Esophagus squamous epithelium (tissue), 5 donors: ENCODE data around the gene NPIPA3. TPM values are rescaled to one million over a fixed set of nuclear protein-coding genes. Genes with fewer than 3 reads are reported as not detected.
A peak's percentile ranks its signal among the peaks of the same experiment; 100 is the strongest.
"Not testable (repeated sequence)": the region's sequence is repeated elsewhere in the genome, so short reads cannot be mapped to it uniquely, and the experiment has no call there.

ENCODE experiments used
- DNase-seq: peaks from one replicate; lab custom pipeline; 2025; lab: John Stamatoyannopoulos, UW
- H3K27ac ChIP-seq, 4 donors: fragments of 200-600 bp; sonication (generic); one replicate each; pipeline ENCODE4 v1.5.1; 2016 to 2019; ENCODE audit warnings: mild to moderate bottlenecking in 1 of 4
- H3K27me3 ChIP-seq, 4 donors: fragments of 200-600 bp; sonication (generic); 1 replicate in 3 of 4; 2 replicates in 1 of 4; pipeline versions ENCODE4 v1.5.1 to v1.6.0; 2017 to 2021; ENCODE audit warnings: antibody characterized with exemption in 1 of 4
- H3K36me3 ChIP-seq, 3 donors: fragments of 200-600 bp; sonication (generic); one replicate each; pipeline ENCODE4 v1.5.1; 2016 to 2019
- H3K4me1 ChIP-seq, 3 donors: fragments of 200-600 bp; sonication (generic); one replicate each; pipeline ENCODE4 v1.5.1; 2017 to 2019
- H3K4me3 ChIP-seq, 4 donors: fragments of 200-600 bp; sonication (generic); 1 replicate in 3 of 4; 2 replicates in 1 of 4; pipeline ENCODE4 v1.5.1; 2016 to 2019; ENCODE audit warnings: mild to moderate bottlenecking in 2 of 4, moderate library complexity in 1 of 4
- H3K9me3 ChIP-seq, 3 donors: fragments of 200-600 bp; sonication (generic); one replicate each; pipeline ENCODE4 v1.5.1; 2016 to 2019
- POLR2A ChIP-seq, 4 donors: fragments of 450-650 bp; IDR thresholded peaks; one replicate each; pipeline ENCODE4 v1.6.1; 2017; ENCODE audit warnings: antibody characterized with exemption in 4 of 4, mild to moderate bottlenecking in 4 of 4, moderate library complexity in 3 of 4
- WGBS, 2 donors: methylation state at CpG; one replicate each; pipeline ENCODE4 v1.1.5; 2018; 5-methylcytosine and 5-hydroxymethylcytosine counted together
- intact Hi-C: fragments of 100-400 bp; cut with DNase I; formaldehyde crosslinking; loops from one replicate; pipeline ENCODE4 v1.15.0; 2022
- total RNA-seq, 4 donors: library from RNA; depleted of rRNA; stranded (reverse); fragments of >200 nt; gene quantifications; one replicate each; pipeline ENCODE4 v1.1.0, GENCODE V29; 2016
- TF ChIP-seq, protein P1 (sequence below), 6 experiments: fragments of 450-650 bp in 4 of 6; fragments of 200-600 bp in 2 of 6; sonication (generic) in 2 of 6; IDR thresholded peaks; one replicate each; pipeline ENCODE4 v1.5.1; 2016 to 2019; ENCODE audit warnings: antibody characterized with exemption in 6 of 6, mild to moderate bottlenecking in 4 of 6, moderate library complexity in 4 of 6
- donor health status: DM: yes; HTN: yes; CAD: no.

The NPIPA3 gene
- 1 to 10 TPM in 1 of 4 donors, under 1 TPM in 1, not detected in 2; 0.79 to 2.1 TPM for total RNA-seq

DNA sequence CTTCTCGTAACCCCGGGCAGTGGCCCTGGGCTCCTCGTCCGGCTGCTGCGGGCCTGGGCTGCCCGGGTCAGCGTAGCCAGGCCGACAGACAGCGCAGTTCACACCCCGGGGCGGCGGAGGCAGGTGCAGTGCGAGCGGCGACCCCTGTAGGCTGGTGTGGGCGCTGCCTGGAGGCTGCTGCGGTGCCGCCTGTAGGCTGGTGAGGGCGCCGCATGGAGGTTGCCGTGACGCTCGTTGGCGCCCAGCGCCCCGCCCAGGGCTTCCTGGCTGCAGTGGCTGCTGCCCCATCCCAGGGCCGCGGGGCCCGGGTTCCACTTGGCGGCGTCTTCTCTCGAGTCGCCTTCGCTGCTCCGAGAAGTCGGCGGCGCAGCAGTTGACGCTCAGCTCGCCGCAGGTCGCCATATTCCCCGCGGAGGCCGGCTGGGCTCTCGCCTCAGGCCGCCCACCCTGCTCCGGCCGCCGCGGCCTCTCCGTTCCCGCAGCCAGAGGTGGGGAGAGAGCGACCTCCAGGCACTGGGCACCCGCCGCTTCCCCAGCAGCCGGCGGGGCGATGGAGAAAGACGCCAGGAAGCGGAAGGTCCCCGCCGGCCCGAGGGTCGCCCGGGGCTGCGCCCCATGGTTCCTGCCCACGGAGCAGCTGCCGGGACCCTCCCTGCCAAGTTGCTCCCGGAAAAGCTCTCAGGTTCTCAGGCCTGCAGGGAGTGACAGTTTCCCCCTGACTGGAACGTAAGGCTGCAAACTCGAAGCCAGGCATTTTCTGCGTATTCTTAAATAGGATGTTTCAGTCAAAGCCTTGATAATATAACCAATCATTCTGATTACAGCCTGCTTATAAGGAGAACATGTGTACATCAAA, at the start of gene NPIPA3:
Gene NPIPA3, plus strand, starts transcription at position 256 of the 856 bp plus-strand sequence. CDS start 5,533 bp downstream, outside the sequence.
- DNase-seq, H3K4me3 ChIP-seq, H3K9me3 ChIP-seq, intact Hi-C loops, H3K4me1 ChIP-seq, H3K27ac ChIP-seq, H3K36me3 ChIP-seq, H3K27me3 ChIP-seq: not testable (repeated sequence)
- WGBS, 2 donors: no CpG with 5 or more reads among the region's 73 CpGs

DNA sequence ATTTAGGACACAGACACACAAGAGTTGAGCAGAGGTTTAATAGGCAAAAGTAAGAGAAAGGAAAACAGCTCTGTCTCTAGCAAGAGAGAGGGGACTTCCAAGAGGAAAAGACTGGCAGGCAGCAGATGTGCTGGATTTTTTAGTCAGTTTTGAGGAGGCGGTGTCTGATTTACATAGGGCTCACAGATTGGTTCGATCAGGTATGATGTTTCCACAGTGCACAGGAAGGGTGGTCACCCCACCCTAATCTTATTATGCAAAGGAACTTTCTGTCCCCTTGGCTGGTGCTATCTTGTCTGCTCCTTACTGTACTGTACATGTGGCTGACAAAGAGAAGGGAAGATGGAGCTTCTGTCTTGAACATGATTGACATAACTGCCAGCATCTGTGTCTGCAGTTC, 45.1 kb upstream of the NPIPA3 start:
- Histone ChIP-seq H3K4me1 (peaks cover 0 to 15% (median 0%) of the 10 kb centered on the region in 3 donors), H3K36me3 (peaks cover 10 to 100% (median 44%) of the 10 kb centered on the region in 3 donors), H3K9me3 (no peaks in the 10 kb centered on the region), H3K4me3 (no peak overlapping the region), H3K27ac (no peak overlapping the region), H3K27me3 (no peaks in the 10 kb centered on the region)
- intact Hi-C loops: no loop called here
- WGBS, 2 donors: 79 to 87% methylated on average over 2 of the region's 2 CpGs
- no peak for DNase-seq
- TF ChIP-seq, protein P1, sequence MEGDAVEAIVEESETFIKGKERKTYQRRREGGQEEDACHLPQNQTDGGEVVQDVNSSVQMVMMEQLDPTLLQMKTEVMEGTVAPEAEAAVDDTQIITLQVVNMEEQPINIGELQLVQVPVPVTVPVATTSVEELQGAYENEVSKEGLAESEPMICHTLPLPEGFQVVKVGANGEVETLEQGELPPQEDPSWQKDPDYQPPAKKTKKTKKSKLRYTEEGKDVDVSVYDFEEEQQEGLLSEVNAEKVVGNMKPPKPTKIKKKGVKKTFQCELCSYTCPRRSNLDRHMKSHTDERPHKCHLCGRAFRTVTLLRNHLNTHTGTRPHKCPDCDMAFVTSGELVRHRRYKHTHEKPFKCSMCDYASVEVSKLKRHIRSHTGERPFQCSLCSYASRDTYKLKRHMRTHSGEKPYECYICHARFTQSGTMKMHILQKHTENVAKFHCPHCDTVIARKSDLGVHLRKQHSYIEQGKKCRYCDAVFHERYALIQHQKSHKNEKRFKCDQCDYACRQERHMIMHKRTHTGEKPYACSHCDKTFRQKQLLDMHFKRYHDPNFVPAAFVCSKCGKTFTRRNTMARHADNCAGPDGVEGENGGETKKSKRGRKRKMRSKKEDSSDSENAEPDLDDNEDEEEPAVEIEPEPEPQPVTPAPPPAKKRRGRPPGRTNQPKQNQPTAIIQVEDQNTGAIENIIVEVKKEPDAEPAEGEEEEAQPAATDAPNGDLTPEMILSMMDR (IDR thresholded peaks at IDR 0.05): no peak
- TF ChIP-seq POLR2A (IDR thresholded peaks at IDR 0.05): no peak

DNA sequence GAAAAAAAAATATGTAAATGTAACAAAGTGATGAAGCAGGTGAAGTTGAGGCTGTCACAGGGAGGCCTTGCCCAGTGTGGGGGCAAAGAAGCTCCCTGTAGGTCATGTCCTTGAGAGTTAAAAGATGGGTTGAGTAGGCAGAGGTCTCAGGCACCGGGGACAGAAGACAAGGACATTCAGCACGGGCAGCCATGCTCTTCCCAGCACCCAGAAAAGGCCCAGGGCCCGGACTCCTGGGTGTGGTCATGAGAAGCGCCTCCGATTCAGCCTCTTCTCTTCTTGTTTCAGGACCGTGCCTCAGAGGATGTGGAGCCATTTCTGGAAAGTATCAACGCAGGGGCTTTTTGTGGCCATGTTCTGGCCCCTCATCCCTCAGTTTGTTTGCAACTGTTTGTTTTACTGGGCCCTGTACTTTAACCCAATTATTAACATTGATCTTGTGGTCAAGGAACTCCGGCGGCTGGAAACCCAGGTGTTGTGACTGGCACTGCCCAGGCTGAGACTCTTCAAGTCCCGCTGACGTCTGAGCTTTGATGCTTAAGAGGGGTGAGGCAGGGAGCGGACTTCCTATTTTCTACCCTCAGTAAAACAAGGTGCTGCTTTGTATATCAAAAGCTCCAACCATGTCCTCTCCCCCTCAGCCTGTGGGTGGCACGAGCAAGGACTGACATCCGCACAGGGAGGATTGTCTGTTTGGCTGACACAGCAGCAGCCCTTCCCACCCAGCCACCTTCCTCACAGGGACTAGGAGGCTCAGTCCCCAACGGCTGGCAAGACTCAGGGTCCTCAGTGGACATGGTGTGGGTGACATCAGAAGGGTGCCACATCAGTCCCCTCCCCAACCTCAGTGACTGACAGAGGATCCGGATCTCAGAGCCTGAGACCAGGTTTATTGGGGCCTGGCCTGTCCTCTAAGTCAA, 35.6 kb upstream of the NPIPA3 start:
- H3K4me1 ChIP-seq: peaks cover 0 to 8% (median 5%) of the 10 kb centered on the region in 3 donors
- 86 to 92% methylated on average over 12 of the region's 16 CpGs for WGBS, 2 donors
- TF ChIP-seq, protein P1 (IDR thresholded peaks at IDR 0.05): no peak
- TF ChIP-seq POLR2A (IDR thresholded peaks at IDR 0.05): no peak
- H3K27ac ChIP-seq: no peak overlapping the region
- intact Hi-C loops: no loop called here
- no peaks in the 10 kb centered on the region for H3K9me3 ChIP-seq
- H3K36me3 ChIP-seq: peaks cover 8 to 69% (median 32%) of the 10 kb centered on the region in 3 donors
- no peaks in the 10 kb centered on the region for H3K27me3 ChIP-seq
- no peak overlapping the region for H3K4me3 ChIP-seq
- DNase-seq: no peak

DNA sequence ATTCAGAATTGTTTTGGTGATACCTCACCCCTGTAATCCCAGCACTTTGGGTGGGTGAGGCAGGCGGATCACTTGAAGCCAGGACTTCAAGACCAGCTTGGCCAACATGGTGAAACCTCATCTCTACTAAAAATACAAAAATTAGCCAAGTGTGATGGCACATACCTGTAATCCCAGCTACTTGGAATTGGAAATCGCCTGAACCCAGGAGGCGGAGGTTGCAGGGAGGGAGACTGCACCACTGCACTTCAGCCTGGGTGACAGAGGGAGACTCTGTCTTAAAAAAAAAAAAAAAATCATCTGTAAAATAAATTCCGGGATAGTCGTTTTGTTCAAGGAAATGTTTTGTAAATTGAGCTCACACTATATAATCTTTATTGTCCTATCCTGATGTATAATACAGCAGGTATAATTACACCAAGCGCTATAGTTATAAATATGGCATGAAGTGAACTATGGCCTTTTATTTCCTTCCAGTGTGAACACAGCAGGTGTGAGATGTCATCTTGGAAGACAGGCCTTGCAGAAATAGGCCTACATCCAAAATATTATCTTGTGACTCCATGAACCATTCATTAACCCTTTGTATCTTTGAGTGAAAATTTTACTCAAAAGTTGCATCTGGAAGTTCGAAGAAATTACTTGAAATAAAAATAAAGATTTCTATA, 34.5 kb upstream of the NPIPA3 start:
- no peak for DNase-seq
- no peaks in the 10 kb centered on the region for H3K27me3 ChIP-seq
- H3K27ac ChIP-seq: no peak overlapping the region
- H3K4me3 ChIP-seq: no peak overlapping the region
- H3K9me3 ChIP-seq: no peaks in the 10 kb centered on the region
- 82 to 88% methylated on average over 7 of the region's 7 CpGs for WGBS, 2 donors
- peaks cover 8 to 58% (median 23%) of the 10 kb centered on the region in 3 donors for H3K36me3 ChIP-seq
- TF ChIP-seq, protein P1 (IDR thresholded peaks at IDR 0.05): no peak
- no peak for TF ChIP-seq POLR2A (IDR thresholded peaks at IDR 0.05)
- H3K4me1 ChIP-seq: peaks cover 0 to 8% (median 5%) of the 10 kb centered on the region in 3 donors
- intact Hi-C loops: no loop called here

DNA sequence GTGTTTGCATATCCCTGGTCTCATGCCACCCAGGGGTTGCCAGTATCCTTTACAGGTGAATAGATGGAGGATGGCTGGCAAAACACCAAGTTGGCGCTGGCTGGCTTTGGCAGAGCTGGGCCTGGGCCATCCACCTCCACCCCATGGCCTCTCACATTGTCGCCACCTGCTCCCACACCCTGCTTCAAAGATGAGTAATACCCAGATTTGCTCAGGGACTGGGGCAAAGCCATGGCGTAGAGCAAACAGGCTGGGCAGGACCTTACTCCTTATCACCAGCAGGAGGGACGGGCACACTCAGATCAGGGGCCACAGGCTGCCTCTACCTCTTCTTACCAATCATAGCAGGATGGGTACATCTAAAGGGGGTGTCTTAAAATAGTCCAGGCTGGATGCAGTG, 33.4 kb upstream of the NPIPA3 start:
- no peak for TF ChIP-seq POLR2A (IDR thresholded peaks at IDR 0.05)
- TF ChIP-seq, protein P1 (IDR thresholded peaks at IDR 0.05): peak in 2 of 6 experiments; percentile 21 to 51
- Histone ChIP-seq H3K9me3 (no peaks in the 10 kb centered on the region), H3K4me3 (no peak overlapping the region), H3K27me3 (no peaks in the 10 kb centered on the region), H3K36me3 (peaks cover 5 to 47% (median 12%) of the 10 kb centered on the region in 3 donors), H3K27ac (no peak overlapping the region), H3K4me1 (peaks cover 0 to 8% (median 5%) of the 10 kb centered on the region in 3 donors)
- 60 to 67% methylated on average over 1 to 4 of the region's 4 CpGs for WGBS, 2 donors
- intact Hi-C loops: no loop called here
- no peak for DNase-seq
